LNCaP clone FGC (cell line): Measurements from ENCODE around the gene HBA2.

ENCODE experiments used
- DNase-seq: peaks from one replicate; pipeline ENCODE4 v3.0.0-alpha.2; 2011; ENCODE audit warnings: low read depth
- H3K4me3 ChIP-seq: 2 replicates; pipeline ENCODE4 v1.5.1; 2011; ENCODE audit warnings: mild to moderate bottlenecking, low read depth, low read length, control low read depth
- TF ChIP-seq, protein P1 (sequence below): IDR thresholded peaks from 2 replicates; pipeline ENCODE4 v1.5.1; 2012; ENCODE audit warnings: mild to moderate bottlenecking; ENCODE audit not compliant: control insufficient read depth, insufficient read depth; ENCODE audit errors: extremely low read depth

Gene HBA2

DNA sequence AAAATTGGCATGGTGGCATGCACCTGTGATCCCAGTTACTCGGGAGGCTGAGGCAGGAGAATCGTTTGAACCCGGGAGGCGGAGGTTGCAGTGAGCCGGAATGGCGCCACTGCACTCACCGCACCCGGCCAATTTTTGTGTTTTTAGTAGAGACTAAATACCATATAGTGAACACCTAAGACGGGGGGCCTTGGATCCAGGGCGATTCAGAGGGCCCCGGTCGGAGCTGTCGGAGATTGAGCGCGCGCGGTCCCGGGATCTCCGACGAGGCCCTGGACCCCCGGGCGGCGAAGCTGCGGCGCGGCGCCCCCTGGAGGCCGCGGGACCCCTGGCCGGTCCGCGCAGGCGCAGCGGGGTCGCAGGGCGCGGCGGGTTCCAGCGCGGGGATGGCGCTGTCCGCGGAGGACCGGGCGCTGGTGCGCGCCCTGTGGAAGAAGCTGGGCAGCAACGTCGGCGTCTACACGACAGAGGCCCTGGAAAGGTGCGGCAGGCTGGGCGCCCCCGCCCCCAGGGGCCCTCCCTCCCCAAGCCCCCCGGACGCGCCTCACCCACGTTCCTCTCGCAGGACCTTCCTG, 7.5 kb downstream of the HBA2 start, which contains the start of gene HBQ1:
HBQ1 (plus strand) TSS at position 359 of the 575 bp plus-strand sequence; CDS start at position 387, 28 bp downstream.
- no peak for DNase-seq
- H3K4me3 ChIP-seq = peak within 1 kb of the TSS; percentile 49
- TF ChIP-seq, protein P1, sequence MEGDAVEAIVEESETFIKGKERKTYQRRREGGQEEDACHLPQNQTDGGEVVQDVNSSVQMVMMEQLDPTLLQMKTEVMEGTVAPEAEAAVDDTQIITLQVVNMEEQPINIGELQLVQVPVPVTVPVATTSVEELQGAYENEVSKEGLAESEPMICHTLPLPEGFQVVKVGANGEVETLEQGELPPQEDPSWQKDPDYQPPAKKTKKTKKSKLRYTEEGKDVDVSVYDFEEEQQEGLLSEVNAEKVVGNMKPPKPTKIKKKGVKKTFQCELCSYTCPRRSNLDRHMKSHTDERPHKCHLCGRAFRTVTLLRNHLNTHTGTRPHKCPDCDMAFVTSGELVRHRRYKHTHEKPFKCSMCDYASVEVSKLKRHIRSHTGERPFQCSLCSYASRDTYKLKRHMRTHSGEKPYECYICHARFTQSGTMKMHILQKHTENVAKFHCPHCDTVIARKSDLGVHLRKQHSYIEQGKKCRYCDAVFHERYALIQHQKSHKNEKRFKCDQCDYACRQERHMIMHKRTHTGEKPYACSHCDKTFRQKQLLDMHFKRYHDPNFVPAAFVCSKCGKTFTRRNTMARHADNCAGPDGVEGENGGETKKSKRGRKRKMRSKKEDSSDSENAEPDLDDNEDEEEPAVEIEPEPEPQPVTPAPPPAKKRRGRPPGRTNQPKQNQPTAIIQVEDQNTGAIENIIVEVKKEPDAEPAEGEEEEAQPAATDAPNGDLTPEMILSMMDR = peak; percentile 59

DNA sequence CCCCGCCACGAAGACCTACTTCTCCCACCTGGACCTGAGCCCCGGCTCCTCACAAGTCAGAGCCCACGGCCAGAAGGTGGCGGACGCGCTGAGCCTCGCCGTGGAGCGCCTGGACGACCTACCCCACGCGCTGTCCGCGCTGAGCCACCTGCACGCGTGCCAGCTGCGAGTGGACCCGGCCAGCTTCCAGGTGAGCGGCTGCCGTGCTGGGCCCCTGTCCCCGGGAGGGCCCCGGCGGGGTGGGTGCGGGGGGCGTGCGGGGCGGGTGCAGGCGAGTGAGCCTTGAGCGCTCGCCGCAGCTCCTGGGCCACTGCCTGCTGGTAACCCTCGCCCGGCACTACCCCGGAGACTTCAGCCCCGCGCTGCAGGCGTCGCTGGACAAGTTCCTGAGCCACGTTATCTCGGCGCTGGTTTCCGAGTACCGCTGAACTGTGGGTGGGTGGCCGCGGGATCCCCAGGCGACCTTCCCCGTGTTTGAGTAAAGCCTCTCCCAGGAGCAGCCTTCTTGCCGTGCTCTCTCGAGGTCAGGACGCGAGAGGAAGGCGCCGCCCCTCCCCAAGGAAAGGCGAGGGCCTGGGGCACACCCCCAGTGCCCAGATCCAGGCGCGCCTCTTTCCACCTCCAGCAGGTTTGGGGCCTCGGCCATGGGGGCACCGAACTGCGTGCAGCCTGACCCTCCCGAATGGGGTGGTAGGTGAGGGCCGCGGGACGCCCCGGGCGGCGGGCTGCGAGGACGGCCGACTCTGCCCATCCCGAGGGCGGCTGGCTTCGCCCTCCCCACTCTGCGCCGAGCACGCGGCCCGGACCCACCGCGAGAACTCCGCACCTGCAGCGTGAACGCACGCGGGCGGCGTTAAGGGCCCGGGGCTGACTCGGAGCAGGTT, 8.2 kb downstream of the HBA2 start:
- peak overlapping the region; percentile 49 for H3K4me3 ChIP-seq
- DNase-seq = peak; percentile 43
- TF ChIP-seq, protein P1 = peak; percentile 45

DNA sequence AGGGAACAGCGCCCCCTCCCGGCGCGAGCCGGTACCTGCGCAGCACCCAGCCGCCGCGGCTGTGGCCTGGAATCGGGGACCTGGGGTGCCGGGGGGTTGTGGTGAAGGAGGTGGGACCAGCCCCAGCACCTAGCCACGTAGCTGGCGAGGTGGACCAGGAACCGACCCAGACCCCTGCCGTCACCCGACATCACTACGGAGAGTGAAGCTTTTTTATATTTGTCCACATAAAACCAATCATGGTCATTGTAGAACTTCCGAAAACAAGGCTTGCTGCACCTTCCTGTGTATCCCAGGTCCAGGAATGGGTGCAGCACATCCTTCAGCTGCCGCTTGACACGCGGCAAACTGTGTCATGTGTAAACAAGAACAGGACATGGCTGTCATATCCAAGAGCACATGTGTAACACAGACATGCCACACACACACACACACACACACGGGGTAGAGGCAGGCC, 8.9 kb downstream of the HBA2 start:
- no peak for DNase-seq
- H3K4me3 ChIP-seq = no peak overlapping the region
- TF ChIP-seq, protein P1 = peak; percentile 90

DNA sequence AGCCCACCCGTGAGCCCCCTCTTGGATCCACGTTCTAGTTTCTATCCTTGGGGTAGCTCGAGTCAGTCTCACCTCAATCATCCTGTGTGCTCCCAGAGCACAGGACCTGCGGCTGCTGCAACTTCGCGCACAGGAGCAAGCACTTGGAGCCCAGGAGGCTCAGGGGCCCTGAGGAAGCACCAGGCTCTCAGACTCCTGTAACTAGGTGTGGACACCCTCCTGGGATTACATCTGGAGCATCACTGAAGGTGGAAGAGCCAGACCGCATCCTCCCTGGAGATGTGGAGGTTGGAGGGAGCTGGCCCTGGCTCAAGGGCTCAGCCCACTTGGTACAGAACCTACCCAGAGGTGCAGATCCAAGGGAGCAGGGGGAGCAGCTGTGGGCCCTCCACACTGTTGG, 10.3 kb downstream of the HBA2 start:
- TF ChIP-seq, protein P1 = no peak
- no peak for DNase-seq
- no peak overlapping the region for H3K4me3 ChIP-seq

DNA sequence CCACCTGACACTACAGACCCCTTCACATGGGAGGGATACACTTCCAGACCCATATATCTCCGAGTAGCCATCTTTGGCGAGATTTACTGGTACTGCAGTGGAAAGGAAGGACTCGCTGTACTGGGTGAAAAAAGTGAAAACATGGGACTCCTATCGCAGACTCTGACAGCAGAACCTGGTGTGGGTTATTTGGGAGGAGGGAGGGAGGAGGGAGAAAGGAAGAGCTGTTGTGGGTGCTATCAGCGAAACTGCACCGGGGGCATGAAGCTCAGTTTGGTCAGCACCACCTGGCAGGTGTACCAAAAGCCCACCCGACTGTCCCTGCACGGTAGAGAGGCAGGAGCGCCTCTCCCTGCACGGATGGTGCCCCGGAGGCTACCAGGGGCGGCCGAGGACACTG, 12.5 kb downstream of the HBA2 start:
- no peak overlapping the region for H3K4me3 ChIP-seq
- DNase-seq = no peak
- TF ChIP-seq, protein P1 = no peak

DNA sequence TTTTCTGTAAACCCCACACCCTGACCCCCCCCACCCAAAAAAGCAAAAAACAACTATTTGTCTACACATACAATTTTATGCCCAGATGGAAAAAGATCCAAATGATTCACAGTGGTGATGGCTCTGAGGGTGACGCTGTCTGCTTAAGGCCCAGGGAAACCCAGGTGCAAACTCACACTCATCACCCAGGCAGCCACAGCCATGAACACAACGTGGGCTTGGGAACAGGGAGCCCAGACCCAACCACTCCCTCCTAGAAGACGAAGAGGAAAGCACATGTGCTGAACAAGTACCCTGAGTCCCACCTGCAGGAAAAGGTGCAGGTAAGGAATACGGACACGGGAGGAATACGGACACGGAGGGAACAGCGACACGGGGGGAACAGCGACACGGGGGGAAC, 13.0 kb downstream of the HBA2 start:
- TF ChIP-seq, protein P1 = no peak
- H3K4me3 ChIP-seq = no peak overlapping the region
- DNase-seq = no peak
